Osteocyte (in vitro differentiated cells): Measurements from ENCODE around the gene CLRN3. TPM values are rescaled to one million over a fixed set of nuclear protein-coding genes. Genes with fewer than 3 reads are reported as not detected.

Experiments used
- DNase-seq: peaks from one replicate; pipeline ENCODE4 v3.0.0; 2021; ENCODE audit warnings: mixed read lengths; ENCODE audit not compliant: unreplicated experiment; ENCODE audit errors: extremely low spot score
- H3K27ac Mint-ChIP-seq: one replicate; pipeline ENCODE4 v1.8.0; 2021; ENCODE audit warnings: mild to moderate bottlenecking, mixed read lengths; ENCODE audit not compliant: unreplicated experiment
- H3K27me3 Mint-ChIP-seq: one replicate; pipeline ENCODE4 v1.8.0; 2021; ENCODE audit warnings: mixed read lengths; ENCODE audit not compliant: unreplicated experiment
- H3K36me3 Mint-ChIP-seq: one replicate; pipeline ENCODE4 v1.8.0; 2021; ENCODE audit warnings: mixed read lengths; ENCODE audit not compliant: unreplicated experiment
- H3K4me1 Mint-ChIP-seq: one replicate; pipeline ENCODE4 v1.8.0; 2021; ENCODE audit warnings: mixed read lengths; ENCODE audit not compliant: unreplicated experiment
- H3K4me3 Mint-ChIP-seq: one replicate; pipeline ENCODE4 v1.8.0; 2021; ENCODE audit warnings: mild to moderate bottlenecking, moderate library complexity, mixed read lengths; ENCODE audit not compliant: unreplicated experiment
- H3K9me3 Mint-ChIP-seq: one replicate; pipeline ENCODE4 v1.8.0; 2021; ENCODE audit warnings: mixed read lengths; ENCODE audit not compliant: unreplicated experiment
- CTCF ChIP-seq: fragments of 200-600 bp; sonication (generic); IDR thresholded peaks from 2 replicates; pipeline ENCODE4 v1.5.0; 2021; ENCODE audit warnings: antibody characterized with exemption, mild to moderate bottlenecking, moderate library complexity
- total RNA-seq: library from RNA; stranded (reverse); gene quantifications from 2 replicates; pipeline ENCODE4 v1.2.1, GENCODE V29; 2021

The CLRN3 gene
- total RNA-seq, 1 donor from 2014 or later, result not detected

DNA sequence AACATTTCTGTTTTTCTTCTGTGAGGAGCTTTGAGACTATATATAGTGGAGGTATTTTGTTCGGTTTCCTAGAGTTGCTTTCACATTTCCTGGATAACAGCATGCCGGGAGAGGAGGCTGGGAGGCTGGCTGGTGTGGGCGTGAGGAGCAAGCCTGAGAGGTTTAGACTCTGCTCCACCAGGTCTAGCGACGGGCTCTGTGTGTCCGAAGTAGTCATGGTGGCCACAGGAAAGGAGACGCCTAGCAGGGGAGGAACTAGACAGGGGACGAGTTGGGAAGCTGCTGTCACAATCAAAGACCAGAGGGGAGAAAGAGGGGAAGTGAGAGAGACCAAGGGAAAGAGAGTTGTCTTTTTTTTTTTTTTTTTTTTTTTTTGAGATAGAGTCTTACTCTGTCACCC, 33.7 kb upstream of the CLRN3 start:
- no peak overlapping the region for H3K27ac Mint-ChIP-seq

DNA sequence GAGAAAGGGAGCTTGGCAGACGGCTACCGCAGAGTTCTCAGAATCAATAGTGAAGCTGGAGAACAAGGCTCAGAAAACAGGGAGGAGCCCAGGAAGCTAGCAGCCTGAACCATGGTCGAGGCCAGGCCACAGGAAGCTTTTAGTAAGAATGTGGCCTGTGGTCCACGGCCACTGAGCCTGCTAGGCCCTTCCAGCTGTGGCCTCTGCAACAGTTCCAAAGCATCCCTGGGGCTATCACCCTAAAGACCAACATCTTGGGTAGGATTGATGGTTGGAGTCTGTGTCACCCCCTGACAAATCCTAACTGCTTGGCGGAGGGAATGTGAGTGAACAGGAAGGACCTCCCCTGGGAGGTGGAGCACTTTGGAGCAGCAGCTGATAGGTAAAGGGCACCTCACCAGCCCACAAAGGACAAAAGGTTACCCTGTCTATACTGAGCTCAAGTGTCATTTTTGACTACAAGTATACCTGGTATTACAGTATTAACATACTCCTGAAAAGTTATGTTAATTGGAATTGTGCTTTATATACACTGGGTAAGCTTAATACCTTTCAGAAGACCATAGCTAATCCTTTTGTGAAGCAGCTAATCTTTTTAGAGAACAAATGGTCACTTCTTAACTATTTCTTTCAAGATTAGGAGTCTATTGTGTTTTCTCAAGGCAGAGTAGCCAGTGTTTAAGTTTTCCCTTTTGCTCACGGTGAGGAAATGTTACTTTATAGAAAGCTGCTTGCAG, 32.9 kb upstream of the CLRN3 start:
- no peak for TF ChIP-seq CTCF
- Mint-ChIP-seq H3K4me3 (no peak overlapping the region), H3K36me3 (no peaks in the 10 kb centered on the region), H3K27me3 (no peaks in the 10 kb centered on the region), H3K4me1 (peaks cover 12% of the 10 kb centered on the region), H3K27ac (no peak overlapping the region), H3K9me3 (no peaks in the 10 kb centered on the region)
- no peak for DNase-seq

More for the DNA sequence above, 33.7 kb upstream of the CLRN3 start:
- Mint-ChIP-seq H3K36me3 (no peaks in the 10 kb centered on the region), H3K4me1 (peaks cover 12% of the 10 kb centered on the region), H3K9me3 (no peaks in the 10 kb centered on the region), H3K27me3 (no peaks in the 10 kb centered on the region), H3K4me3 (no peak overlapping the region)
- no peak for DNase-seq
- TF ChIP-seq CTCF, result no peak

DNA sequence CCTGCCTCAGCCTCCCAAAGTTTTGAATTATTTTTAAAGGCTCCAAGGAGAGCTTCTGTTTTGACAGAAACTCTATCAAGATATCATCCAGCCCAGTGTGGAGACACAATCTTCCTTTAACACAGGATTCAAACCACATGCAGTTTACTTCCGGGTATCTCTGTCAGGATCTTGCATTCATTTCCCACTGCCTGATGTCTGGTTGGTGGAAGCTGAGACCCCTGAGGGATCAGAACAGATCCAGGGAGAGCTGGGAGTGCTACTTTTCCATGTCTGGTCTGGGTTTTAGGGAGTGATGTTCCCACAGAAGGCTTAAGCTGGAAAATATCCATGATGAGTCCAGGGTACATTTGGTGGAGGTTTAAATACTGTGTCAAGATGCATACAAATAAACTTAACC, 30.9 kb upstream of the CLRN3 start:
- peaks cover 12% of the 10 kb centered on the region for H3K4me1 Mint-ChIP-seq
- DNase-seq, result no peak

GRCh38 chr10:127922675-127923366, 30.1 kb upstream of the CLRN3 start:
- H3K27ac Mint-ChIP-seq, result peak overlapping the region; percentile 76
- H3K36me3 Mint-ChIP-seq, result no peaks in the 10 kb centered on the region
- no peaks in the 10 kb centered on the region for H3K27me3 Mint-ChIP-seq
- peaks cover 7% of the 10 kb centered on the region for H3K4me1 Mint-ChIP-seq
- no peak for DNase-seq
- H3K4me3 Mint-ChIP-seq, result no peak overlapping the region
- TF ChIP-seq CTCF, result no peak
- H3K9me3 Mint-ChIP-seq, result no peaks in the 10 kb centered on the region

More for the DNA sequence above, 30.9 kb upstream of the CLRN3 start:
- Mint-ChIP-seq H3K36me3 (no peaks in the 10 kb centered on the region), H3K27ac (no peak overlapping the region), H3K4me3 (no peak overlapping the region), H3K9me3 (no peaks in the 10 kb centered on the region), H3K27me3 (no peaks in the 10 kb centered on the region)
- TF ChIP-seq CTCF, result no peak

- no peaks in the 10 kb centered on the region for H3K36me3 Mint-ChIP-seq
- no peaks in the 10 kb centered on the region for H3K27me3 Mint-ChIP-seq
- peaks cover 6% of the 10 kb centered on the region for H3K4me1 Mint-ChIP-seq
- H3K27ac Mint-ChIP-seq, result peak overlapping the region; percentile 76
- no peak for TF ChIP-seq CTCF
- H3K4me3 Mint-ChIP-seq, result no peak overlapping the region
- no peaks in the 10 kb centered on the region for H3K9me3 Mint-ChIP-seq
- DNase-seq, result no peak
Observed at GRCh38 chr10:127922206-127922605, 29.5 kb upstream of the CLRN3 start.
